ENCODE data around the gene MRPL41. TPM values are rescaled to one million over a fixed set of nuclear protein-coding genes. Genes with fewer than 3 reads are reported as not detected.
"Not testable (repeated sequence)": the region's sequence is repeated elsewhere in the genome, so short reads cannot be mapped to it uniquely, and the experiment has no call there.

Gene MRPL41
- total RNA-seq, 1 donor, result 30.4 TPM

DNA sequence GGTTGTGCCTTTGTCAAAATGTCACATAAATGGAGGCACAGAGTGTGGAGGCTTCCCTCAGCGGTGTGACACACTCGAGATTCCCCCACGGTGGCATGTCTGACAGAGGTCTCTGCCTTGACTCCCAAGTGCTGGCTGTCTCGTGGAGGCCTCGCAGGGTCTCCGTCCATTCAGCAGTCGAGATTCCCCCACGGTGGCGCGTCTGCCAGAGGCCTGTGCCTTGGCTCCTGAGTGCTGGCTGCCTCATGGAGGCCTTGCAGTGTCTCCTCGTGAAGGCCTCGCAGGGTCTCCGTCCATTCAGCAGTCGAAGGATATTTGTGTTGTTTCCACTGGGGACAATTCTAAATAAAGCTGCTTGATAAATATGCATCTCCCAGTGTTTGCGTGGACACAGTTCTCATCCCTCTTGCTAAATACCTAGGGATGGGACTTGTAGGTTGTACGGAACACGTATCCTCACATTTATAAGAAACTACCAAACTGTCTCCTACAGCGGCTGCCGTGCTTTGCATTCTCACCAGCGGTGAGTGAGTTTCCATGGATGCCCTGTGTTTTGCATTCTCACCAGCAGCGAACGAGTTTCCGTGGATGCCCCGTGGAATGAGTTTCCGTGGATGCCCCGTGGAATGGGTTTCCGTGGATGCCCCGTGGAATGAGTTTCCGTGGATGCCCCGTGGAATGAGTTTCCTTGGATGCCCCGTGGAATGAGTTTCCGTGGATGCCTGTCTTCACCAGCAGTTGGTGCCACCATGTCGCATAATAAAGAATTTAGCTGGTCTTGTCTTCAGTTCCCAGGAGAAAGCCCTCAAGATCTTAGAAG is 27.3 kb upstream of the MRPL41 start:
- Histone ChIP-seq H3K9me3 (ENCODE audit: low read depth, low read length) (no peaks in the 10 kb centered on the region), H3K36me3 (ENCODE audit: insufficient read depth, low read length) (no peaks in the 10 kb centered on the region), H3K27me3 (ENCODE audit: insufficient read depth, low read length) (peaks cover 5% of the 10 kb centered on the region), H3K4me3 (ENCODE audit: insufficient read depth, low read length) (no peak overlapping the region), H4K20me1 (ENCODE audit: insufficient read depth, low read length) (no peaks in the 10 kb centered on the region), H3K27ac (ENCODE audit: low read depth, low read length) (no peak overlapping the region), H2AFZ (ENCODE audit: low read length) (no peak overlapping the region), H3K4me2 (ENCODE audit: insufficient read depth, low read length) (no peak overlapping the region), H3K4me1 (ENCODE audit: insufficient read depth, low read length) (no peaks in the 10 kb centered on the region), H3K79me2 (ENCODE audit: insufficient read depth, low read length) (no peaks in the 10 kb centered on the region)
- DNase-seq (ENCODE audit: insufficient read length, low spot score, missing footprints), result peak; percentile 78
- TF ChIP-seq, protein P1, sequence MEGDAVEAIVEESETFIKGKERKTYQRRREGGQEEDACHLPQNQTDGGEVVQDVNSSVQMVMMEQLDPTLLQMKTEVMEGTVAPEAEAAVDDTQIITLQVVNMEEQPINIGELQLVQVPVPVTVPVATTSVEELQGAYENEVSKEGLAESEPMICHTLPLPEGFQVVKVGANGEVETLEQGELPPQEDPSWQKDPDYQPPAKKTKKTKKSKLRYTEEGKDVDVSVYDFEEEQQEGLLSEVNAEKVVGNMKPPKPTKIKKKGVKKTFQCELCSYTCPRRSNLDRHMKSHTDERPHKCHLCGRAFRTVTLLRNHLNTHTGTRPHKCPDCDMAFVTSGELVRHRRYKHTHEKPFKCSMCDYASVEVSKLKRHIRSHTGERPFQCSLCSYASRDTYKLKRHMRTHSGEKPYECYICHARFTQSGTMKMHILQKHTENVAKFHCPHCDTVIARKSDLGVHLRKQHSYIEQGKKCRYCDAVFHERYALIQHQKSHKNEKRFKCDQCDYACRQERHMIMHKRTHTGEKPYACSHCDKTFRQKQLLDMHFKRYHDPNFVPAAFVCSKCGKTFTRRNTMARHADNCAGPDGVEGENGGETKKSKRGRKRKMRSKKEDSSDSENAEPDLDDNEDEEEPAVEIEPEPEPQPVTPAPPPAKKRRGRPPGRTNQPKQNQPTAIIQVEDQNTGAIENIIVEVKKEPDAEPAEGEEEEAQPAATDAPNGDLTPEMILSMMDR (IDR thresholded peaks at IDR 0.05; ENCODE audit: extremely low read depth, low read depth, low read length), result no peak

DNA sequence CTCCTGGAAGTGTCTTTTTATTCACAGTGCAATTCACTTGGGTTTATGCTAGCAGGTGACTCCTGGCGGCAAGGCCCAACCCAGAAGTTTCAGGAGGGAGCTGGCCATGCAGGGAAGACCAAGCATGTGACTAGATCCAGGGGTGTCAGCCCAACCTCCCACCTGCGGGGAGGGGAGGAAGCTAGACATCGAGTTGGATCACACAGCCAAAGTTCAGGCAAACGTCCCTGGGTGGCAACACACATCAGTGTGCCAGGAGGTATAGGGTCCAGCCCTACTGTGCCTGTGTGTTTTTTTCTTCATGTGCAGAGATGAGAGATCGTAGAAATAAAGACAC is 26.7 kb upstream of the MRPL41 start:
- TF ChIP-seq, protein P1 (IDR thresholded peaks at IDR 0.05; ENCODE audit: extremely low read depth, low read depth, low read length), result no peak
- Histone ChIP-seq H3K4me2 (ENCODE audit: insufficient read depth, low read length) (no peak overlapping the region), H3K27ac (ENCODE audit: low read depth, low read length) (no peak overlapping the region), H3K4me1 (ENCODE audit: insufficient read depth, low read length) (no peaks in the 10 kb centered on the region), H3K9me3 (ENCODE audit: low read depth, low read length) (no peaks in the 10 kb centered on the region), H3K79me2 (ENCODE audit: insufficient read depth, low read length) (no peaks in the 10 kb centered on the region), H3K4me3 (ENCODE audit: insufficient read depth, low read length) (no peak overlapping the region), H4K20me1 (ENCODE audit: insufficient read depth, low read length) (no peaks in the 10 kb centered on the region), H3K27me3 (ENCODE audit: insufficient read depth, low read length) (peaks cover 5% of the 10 kb centered on the region), H2AFZ (ENCODE audit: low read length) (no peak overlapping the region), H3K36me3 (ENCODE audit: insufficient read depth, low read length) (no peaks in the 10 kb centered on the region)
- DNase-seq (ENCODE audit: insufficient read length, low spot score, missing footprints), result peak; percentile 48

DNA sequence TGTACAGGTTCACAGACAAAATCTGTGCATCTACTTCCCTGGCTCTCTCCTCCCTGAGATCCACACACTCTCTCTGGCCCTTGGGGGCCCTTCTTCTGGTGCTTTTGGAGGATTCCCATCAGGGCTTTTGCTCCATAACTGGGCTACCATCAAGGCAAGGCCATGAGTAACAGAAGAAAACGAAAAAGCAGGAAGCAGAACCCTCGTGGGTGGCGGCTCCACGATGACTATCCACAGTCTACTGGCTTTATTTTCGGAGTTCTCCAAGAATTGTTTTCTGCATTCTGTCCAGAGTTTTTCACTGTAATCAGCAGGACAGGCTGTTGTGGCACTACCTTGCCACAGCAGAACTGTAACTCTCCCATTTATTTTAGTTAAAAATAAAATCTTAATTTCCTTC is 21.3 kb upstream of the MRPL41 start:
- no peaks in the 10 kb centered on the region for H3K36me3 ChIP-seq (ENCODE audit: insufficient read depth, low read length)
- peaks cover 9% of the 10 kb centered on the region for H3K4me1 ChIP-seq (ENCODE audit: insufficient read depth, low read length)
- peak; percentile 23 for DNase-seq (ENCODE audit: insufficient read length, low spot score, missing footprints)
- no peak overlapping the region for H3K27ac ChIP-seq (ENCODE audit: low read depth, low read length)
- TF ChIP-seq, protein P1 (IDR thresholded peaks at IDR 0.05; ENCODE audit: extremely low read depth, low read depth, low read length), result no peak
- H4K20me1 ChIP-seq (ENCODE audit: insufficient read depth, low read length), result no peaks in the 10 kb centered on the region
- H3K27me3 ChIP-seq (ENCODE audit: insufficient read depth, low read length), result peaks cover 5% of the 10 kb centered on the region
- H3K4me3 ChIP-seq (ENCODE audit: insufficient read depth, low read length), result no peak overlapping the region
- H3K9me3 ChIP-seq (ENCODE audit: low read depth, low read length), result no peaks in the 10 kb centered on the region
- H3K4me2 ChIP-seq (ENCODE audit: insufficient read depth, low read length), result no peak overlapping the region
- no peaks in the 10 kb centered on the region for H3K79me2 ChIP-seq (ENCODE audit: insufficient read depth, low read length)
- H2AFZ ChIP-seq (ENCODE audit: low read length), result no peak overlapping the region

DNA sequence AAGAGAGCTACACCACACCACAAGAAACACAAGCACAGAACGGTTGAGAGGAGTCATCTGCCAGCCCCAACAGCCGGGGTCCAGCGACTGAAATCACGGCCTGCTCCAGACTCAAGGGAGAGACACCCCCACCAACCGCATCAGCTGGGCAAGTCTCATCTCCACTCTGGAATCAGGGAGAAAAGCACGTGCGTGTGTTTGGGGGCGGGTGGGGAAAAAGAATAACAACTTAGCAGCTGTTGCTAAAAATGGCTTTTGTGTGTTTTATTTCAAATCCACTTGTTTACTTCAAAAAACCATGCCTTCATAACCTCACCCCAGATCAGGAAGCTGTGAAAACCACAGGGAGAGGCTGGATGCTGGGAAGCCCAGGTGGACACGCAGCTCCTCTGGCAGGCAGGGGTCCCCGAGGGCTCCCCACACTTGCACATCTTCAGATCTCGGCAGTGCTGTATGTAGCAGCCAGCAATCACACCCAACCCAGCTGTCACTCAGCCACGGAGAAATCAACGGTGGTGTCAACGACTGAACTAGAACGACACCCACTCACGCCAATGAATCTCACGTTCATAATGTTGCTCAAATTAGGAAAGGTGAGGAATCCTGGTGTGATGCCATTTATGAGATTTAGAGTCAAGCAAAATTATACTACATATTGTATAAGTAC is 20.4 kb upstream of the MRPL41 start:
- TF ChIP-seq, protein P1 (IDR thresholded peaks at IDR 0.05; ENCODE audit: extremely low read depth, low read depth, low read length), result no peak
- H3K4me1 ChIP-seq (ENCODE audit: insufficient read depth, low read length), result peaks cover 9% of the 10 kb centered on the region
- H3K9me3 ChIP-seq (ENCODE audit: low read depth, low read length), result no peaks in the 10 kb centered on the region
- H3K4me3 ChIP-seq (ENCODE audit: insufficient read depth, low read length), result no peak overlapping the region
- no peak overlapping the region for H2AFZ ChIP-seq (ENCODE audit: low read length)
- no peak overlapping the region for H3K27ac ChIP-seq (ENCODE audit: low read depth, low read length)
- H3K27me3 ChIP-seq (ENCODE audit: insufficient read depth, low read length), result peaks cover 5% of the 10 kb centered on the region
- no peak overlapping the region for H3K4me2 ChIP-seq (ENCODE audit: insufficient read depth, low read length)
- no peaks in the 10 kb centered on the region for H3K79me2 ChIP-seq (ENCODE audit: insufficient read depth, low read length)
- no peaks in the 10 kb centered on the region for H3K36me3 ChIP-seq (ENCODE audit: insufficient read depth, low read length)
- H4K20me1 ChIP-seq (ENCODE audit: insufficient read depth, low read length), result no peaks in the 10 kb centered on the region
- peak; percentile 58 for DNase-seq (ENCODE audit: insufficient read length, low spot score, missing footprints)

DNA sequence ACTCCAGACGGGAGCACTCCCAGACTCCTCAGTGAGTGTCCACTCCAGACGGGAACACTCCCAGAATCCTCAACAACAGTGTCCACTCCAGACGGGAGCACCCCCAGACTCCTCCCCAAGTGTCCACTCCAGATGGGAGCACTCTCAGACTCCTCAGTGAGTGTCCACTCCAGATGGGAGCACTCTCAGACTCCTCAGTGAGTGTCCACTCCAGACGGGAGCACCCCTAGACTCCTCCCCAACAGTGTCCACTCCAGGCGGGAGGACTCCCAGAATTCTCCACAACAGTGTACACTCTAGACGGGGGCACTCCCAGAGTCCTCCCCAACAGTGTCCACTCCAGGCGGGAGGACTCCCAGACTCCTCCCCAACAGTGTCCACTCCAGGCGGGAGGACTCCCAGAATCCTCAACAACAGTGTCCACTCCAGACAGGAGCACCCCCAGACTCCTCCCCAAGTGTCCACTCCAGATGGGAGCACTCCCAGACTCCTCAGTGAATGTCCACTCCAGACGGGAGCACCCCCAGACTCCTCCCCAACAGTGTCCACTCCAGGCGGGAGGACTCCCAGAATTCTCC is 18.7 kb upstream of the MRPL41 start:
- H3K4me1 ChIP-seq (ENCODE audit: insufficient read depth, low read length); H3K36me3 ChIP-seq (ENCODE audit: insufficient read depth, low read length); H3K4me3 ChIP-seq (ENCODE audit: insufficient read depth, low read length); H4K20me1 ChIP-seq (ENCODE audit: insufficient read depth, low read length); H3K9me3 ChIP-seq (ENCODE audit: low read depth, low read length); H3K4me2 ChIP-seq (ENCODE audit: insufficient read depth, low read length); DNase-seq (ENCODE audit: insufficient read length, low spot score, missing footprints); H3K27me3 ChIP-seq (ENCODE audit: insufficient read depth, low read length); H3K27ac ChIP-seq (ENCODE audit: low read depth, low read length); H2AFZ ChIP-seq (ENCODE audit: low read length); H3K79me2 ChIP-seq (ENCODE audit: insufficient read depth, low read length): not testable (repeated sequence)
